GM12878 (cell line): ENCODE results near the gene PRDM16. TPM values are rescaled to one million over a fixed set of nuclear protein-coding genes. Genes with fewer than 3 reads are reported as not detected.
A peak's percentile ranks its signal among the peaks of the same experiment; 100 is the strongest.

ENCODE experiments used
- ATAC-seq: fragments of 200-7000 bp; cut with Tn5 transposase; 3 replicates; pipeline ENCODE4 v1.9.1; 2020; ENCODE audit warnings: mild to moderate bottlenecking, moderate library complexity
- BruUV-seq: library from RNA; stranded (reverse); fragments of 400-500 nt; replicated peaks from 2 replicates; lab custom pipeline; 2021; lab: Mats Ljungman, UMichigan
- CTCF ChIA-PET: fragments of 300-600 bp; sonication (Branson Sonifier 250); formaldehyde crosslinking; extraction: SDS; loops from one replicate; lab custom pipeline; 2021; ENCODE audit warnings: inconsistent platforms; lab: Yijun Ruan, JAX
- POLR2A ChIA-PET: fragments of 350-600 bp; formaldehyde crosslinking; extraction: SDS; loops from one replicate; lab custom pipeline; 2021; ENCODE audit warnings: inconsistent platforms; lab: Charles Lee
- RAD21 ChIA-PET: fragments of 300-600 bp; sonication (Branson Sonifier 250); formaldehyde crosslinking; loops from one replicate; lab custom pipeline; 2023; ENCODE audit warnings: antibody characterized with exemption; ENCODE audit not compliant: unreplicated experiment; lab: Charles Lee
- SMC1A ChIA-PET: fragments of 300-600 bp; sonication (Branson Sonifier 250); formaldehyde crosslinking; loops from one replicate; lab custom pipeline; 2023; ENCODE audit not compliant: unreplicated experiment, uncharacterized antibody; lab: Charles Lee
- DNase-seq: peaks from one replicate; pipeline ENCODE4 v3.0.0-alpha.2; 2011; ENCODE audit warnings: low read depth, low spot score
- FAIRE-seq: peaks from 3 replicates; lab custom pipeline; 2011; peaks lifted over from hg19 to GRCh38; lab: Jason Lieb, UNC
- H2AFZ ChIP-seq: 2 replicates; pipeline ENCODE4 v1.6.0; 2011; ENCODE audit warnings: low read depth, low read length, control low read depth; ENCODE audit not compliant: control insufficient read depth
- H3K27ac ChIP-seq: 2 replicates; pipeline ENCODE4 v1.5.1; 2011; ENCODE audit warnings: control low read depth; ENCODE audit not compliant: control insufficient read depth, insufficient read depth
- H3K27me3 ChIP-seq, 2 experiments: replicated peaks in 1 of 2; 2 replicates each; pipeline versions ENCODE4 v1.6.0 to v1.6.1; 2011; ENCODE audit warnings: low read length in 1 of 2; ENCODE audit not compliant: control insufficient read depth in 2 of 2, insufficient read depth in 2 of 2
- H3K36me3 ChIP-seq, 2 experiments: 2 replicates each; pipeline ENCODE4 v1.5.1; 2011; ENCODE audit warnings: low read length in 1 of 2; ENCODE audit not compliant: control insufficient read depth in 2 of 2, insufficient read depth in 2 of 2
- H3K4me1 ChIP-seq: 2 replicates; pipeline ENCODE4 v1.6.1; 2011; ENCODE audit warnings: mild to moderate bottlenecking, low read length, moderate library complexity, mixed read lengths; ENCODE audit not compliant: control insufficient read depth, insufficient read depth
- H3K4me2 ChIP-seq: 2 replicates; pipeline ENCODE4 v1.6.0; 2011; ENCODE audit warnings: control low read depth; ENCODE audit not compliant: control insufficient read depth, insufficient read depth
- H3K4me3 ChIP-seq: fragments of 200-600 bp; sonication (generic); 2 replicates; pipeline ENCODE4 v1.5.1; 2016
- H3K79me2 ChIP-seq: 2 replicates; pipeline ENCODE4 v1.6.0; 2011; ENCODE audit warnings: low read length; ENCODE audit not compliant: control insufficient read depth, insufficient read depth
- H3K9ac ChIP-seq: 2 replicates; pipeline ENCODE4 v1.8.0; 2011; ENCODE audit warnings: low read length, control low read depth, mixed read lengths; ENCODE audit not compliant: control insufficient read depth, insufficient read depth
- H3K9me3 ChIP-seq: replicated peaks from 3 replicates; pipeline ENCODE4 v1.5.1; 2011; ENCODE audit warnings: mild to moderate bottlenecking, low read length; ENCODE audit not compliant: control insufficient read depth, insufficient read depth
- H4K20me1 ChIP-seq: 2 replicates; pipeline ENCODE4 v1.6.0; 2011; ENCODE audit not compliant: control insufficient read depth, insufficient read depth
- BCL3 ChIP-seq: IDR thresholded peaks from 2 replicates; pipeline ENCODE4 v1.6.1; 2011; ENCODE audit warnings: borderline replicate concordance, low read depth, mild to moderate bottlenecking, moderate library complexity, low read length; ENCODE audit not compliant: insufficient read depth, poor library complexity, severe bottlenecking
- ETV6 ChIP-seq, 2 experiments: fragments of 450-650 bp in 1 of 2; IDR thresholded peaks in 1 of 2; conservative IDR thresholded peaks in 1 of 2; 2 replicates each; pipeline ENCODE4 v1.6.1; 2014; ENCODE audit warnings: antibody characterized with exemption in 1 of 2, borderline replicate concordance in 1 of 2, low read depth in 1 of 2, mild to moderate bottlenecking in 1 of 2, moderate library complexity in 1 of 2
- RELA ChIP-seq: fragments of 450-650 bp; IDR thresholded peaks from 2 replicates; pipeline ENCODE4 v1.8.0; 2014; ENCODE audit warnings: borderline replicate concordance; ENCODE audit not compliant: partially characterized antibody
- REST ChIP-seq: IDR thresholded peaks from 2 replicates; pipeline ENCODE4 v1.6.1; 2012; ENCODE audit warnings: mild to moderate bottlenecking, low read depth, low read length
- ZNF384 ChIP-seq: IDR thresholded peaks from 2 replicates; pipeline ENCODE4 v1.6.1; 2012; ENCODE audit warnings: low read depth, mild to moderate bottlenecking, low read length, improper control_type of control experiment, borderline replicate concordance
- ZNF687 ChIP-seq: fragments of 450-650 bp; IDR thresholded peaks from 2 replicates; pipeline ENCODE4 v1.6.1; 2017; ENCODE audit warnings: mild to moderate bottlenecking, moderate library complexity
- WGBS: methylation state at CpG from one replicate; pipeline ENCODE4 v1.1.6; 2016; ENCODE audit warnings: low lambda C conversion rate; ENCODE audit not compliant: insufficient replicate concordance, insufficient coverage; ENCODE audit errors: missing lambda C conversion rate; 5-methylcytosine and 5-hydroxymethylcytosine counted together
- in situ Hi-C: fragments of 300-500 bp; cut with MboI; formaldehyde crosslinking; loops from 9 replicates; pipeline ENCODE4 v1.14.3; 2018; ENCODE audit warnings: mixed read lengths
- intact Hi-C: fragments of 100-400 bp; cut with micrococcal nuclease; formaldehyde crosslinking; loops from one replicate; pipeline ENCODE4 v1.14.2; 2022; ENCODE audit not compliant: unreplicated experiment
- polyA plus RNA-seq, 11 experiments: library from polyadenylated mRNA; depleted of rRNA in 4 of 11; unstranded in 6 of 11; stranded (reverse) in 5 of 11; fragments of >200 nt; fragmentation: Nextera tagmentation in 4 of 11; fragmentation: Illumina TruSeq in 1 of 11; extraction: Ambion mirVana in 4 of 11; extraction: Trizol in 1 of 11; gene quantifications; 1 replicate in 1 of 11; 2 replicates in 10 of 11; pipeline versions ENCODE4 v1.2.1 to v1.2.3, GENCODE V29; 2011 to 2016; ENCODE audit warnings: inconsistent platforms in 2 of 11, missing spikeins in 2 of 11, low read depth in 1 of 11
- total RNA-seq, 4 experiments: library from RNA; depleted of rRNA in 3 of 4; stranded (reverse); fragments of >200 nt in 3 of 4; fragmentation: Illumina TruSeq in 1 of 4; extraction: Trizol in 1 of 4; gene quantifications; 2 replicates each; pipeline versions ENCODE4 v1.2.1 to v1.2.3, GENCODE V29; 2013 to 2021

PRDM16 gene
- total and polyA plus RNA-seq, 10 of the 15 experiments (the other 5 are each of a cell fraction or from before 2014, with no cell fraction given): 0.03 TPM; not detected in 9

- ChIA-PET RAD21 (no interaction called here), CTCF (no interaction called here), SMC1A (no interaction called here), POLR2A (no interaction called here)
- peak; percentile 36 for TF ChIP-seq BCL3
- no peak for TF ChIP-seq ZNF384
- H4K20me1 ChIP-seq: no peaks in the 10 kb centered on the region
- FAIRE-seq (no peak), ATAC-seq (no peak), DNase-seq (no peak)
- no peaks in the 10 kb centered on the region for H3K36me3 ChIP-seq
- H3K4me3 ChIP-seq: no peak overlapping the region
- no peak overlapping the region for H3K27ac ChIP-seq
- WGBS: 79% methylated on average over 14 of the region's 14 CpGs
- no peak overlapping the region for H2AFZ ChIP-seq
- no peak overlapping the region for H3K4me2 ChIP-seq
- H3K4me1 ChIP-seq: no peaks in the 10 kb centered on the region
- no peaks in the 10 kb centered on the region; a peak in 1 of 4 replicates for H3K27me3 ChIP-seq
- BruUV-seq: no TSS peak
- in situ Hi-C loops: no loop called here
- peaks cover 4% of the 10 kb centered on the region; the same call in 1 of the 3 replicates for H3K9me3 ChIP-seq
- intact Hi-C loops: no loop called here
- no peak overlapping the region for H3K9ac ChIP-seq
- H3K79me2 ChIP-seq: no peaks in the 10 kb centered on the region
Observed at GRCh38 chr1:3181956-3182355, 113.0 kb downstream of the PRDM16 start.

GRCh38 chr1:3183411-3183810 lies 114.4 kb downstream of the PRDM16 start:
- no peak for ATAC-seq
- TF ChIP-seq ETV6 (conservative IDR thresholded peaks at IDR 0.05 in 1 of 2, IDR thresholded peaks at IDR 0.05 in 1 of 2; ENCODE audit: borderline replicate concordance in 1 of 2, low read depth in 1 of 2) (no peak), REST (no peak), ZNF687 (no peak), RELA (no peak)

More at GRCh38 chr1:3183411-3183810, 114.4 kb downstream of the PRDM16 start:
- no peak overlapping the region for H3K4me3 ChIP-seq
- FAIRE-seq (no peak), DNase-seq (no peak)
- intact Hi-C loops: no loop called here
- POLR2A ChIA-PET: no interaction called here
- H3K27ac ChIP-seq: no peak overlapping the region
- SMC1A ChIA-PET: no interaction called here
- H3K4me2 ChIP-seq: no peak overlapping the region
- no TSS peak for BruUV-seq
- H2AFZ ChIP-seq: no peak overlapping the region
- WGBS: 77% methylated on average over 13 of the region's 13 CpGs
- H3K36me3 ChIP-seq: no peaks in the 10 kb centered on the region
- CTCF ChIA-PET: no interaction called here
- no peaks in the 10 kb centered on the region; a peak in 1 of 4 replicates for H3K27me3 ChIP-seq
- RAD21 ChIA-PET: no interaction called here
- in situ Hi-C loops: no loop called here
- H3K9me3 ChIP-seq: peaks cover 4% of the 10 kb centered on the region; the same call in 1 of the 3 replicates
- H4K20me1 ChIP-seq: no peaks in the 10 kb centered on the region
- no peaks in the 10 kb centered on the region for H3K79me2 ChIP-seq
- H3K4me1 ChIP-seq: no peaks in the 10 kb centered on the region
- H3K9ac ChIP-seq: no peak overlapping the region
